Keratinocyte (primary cell): ENCODE results near the gene GBP3. TPM values are rescaled to one million over a fixed set of nuclear protein-coding genes. Genes with fewer than 3 reads are reported as not detected.

ENCODE experiments used
- DNase-seq: peaks from one replicate; pipeline ENCODE4 v3.0.0-alpha.2; 2011; ENCODE audit warnings: low read depth, missing footprints, low spot score
- FAIRE-seq: peaks from 2 replicates; lab custom pipeline; 2011; peaks lifted over from hg19 to GRCh38; lab: Jason Lieb, UNC
- H2AFZ ChIP-seq: 2 replicates; pipeline ENCODE4 v1.6.0; 2012; ENCODE audit warnings: low read length, control low read depth, inconsistent platforms; ENCODE audit not compliant: control insufficient read depth
- H3K27ac ChIP-seq: 2 replicates; pipeline ENCODE4 v1.5.1; 2011; ENCODE audit warnings: low read length; ENCODE audit not compliant: control insufficient read depth, insufficient read depth
- H3K27me3 ChIP-seq: 3 replicates; pipeline ENCODE4 v1.6.0; 2011; ENCODE audit warnings: low read length; ENCODE audit not compliant: control insufficient read depth, insufficient read depth; ENCODE audit errors: extremely low read depth
- H3K36me3 ChIP-seq, 2 experiments: 2 replicates in 1 of 2; 3 replicates in 1 of 2; pipeline ENCODE4 v1.5.1; 2011; ENCODE audit warnings: low read length in 2 of 2, mild to moderate bottlenecking in 1 of 2; ENCODE audit not compliant: control insufficient read depth in 2 of 2, insufficient read depth in 2 of 2; ENCODE audit errors: extremely low read depth in 1 of 2
- H3K4me1 ChIP-seq: 3 replicates; pipeline ENCODE4 v1.5.1; 2011; ENCODE audit warnings: low read length; ENCODE audit not compliant: control insufficient read depth, insufficient read depth; ENCODE audit errors: extremely low read depth
- H3K4me2 ChIP-seq: 3 replicates; pipeline ENCODE4 v1.6.0; 2011; ENCODE audit warnings: low read depth, low read length; ENCODE audit not compliant: control insufficient read depth, insufficient read depth; ENCODE audit errors: extremely low read depth
- H3K4me3 ChIP-seq, 3 experiments: fragments of 200-600 bp in 1 of 3; sonication (generic) in 1 of 3; 2 replicates in 2 of 3; 3 replicates in 1 of 3; pipeline ENCODE4 v1.5.1; 2011 to 2016; ENCODE audit warnings: low read length in 3 of 3, mild to moderate bottlenecking in 3 of 3, control low read depth in 2 of 3, inconsistent platforms in 1 of 3, low read depth in 1 of 3, mixed read lengths in 1 of 3, mixed run types in 1 of 3, moderate library complexity in 1 of 3; ENCODE audit not compliant: control insufficient read depth in 2 of 3, insufficient read depth in 2 of 3; ENCODE audit errors: extremely low read depth in 1 of 3
- H3K79me2 ChIP-seq: 2 replicates; pipeline ENCODE4 v1.6.0; 2012; ENCODE audit warnings: low read length; ENCODE audit not compliant: control insufficient read depth, insufficient read depth
- H3K9ac ChIP-seq: 3 replicates; pipeline ENCODE4 v1.6.0; 2011; ENCODE audit warnings: low read length; ENCODE audit not compliant: control insufficient read depth, insufficient read depth; ENCODE audit errors: extremely low read depth
- H3K9me1 ChIP-seq: 3 replicates; pipeline ENCODE4 v1.6.0; 2011; ENCODE audit warnings: low read length; ENCODE audit not compliant: control insufficient read depth, insufficient read depth; ENCODE audit errors: extremely low read depth
- H3K9me3 ChIP-seq: 2 replicates; pipeline ENCODE4 v1.5.1; 2012; ENCODE audit warnings: low read depth, low read length; ENCODE audit not compliant: control insufficient read depth
- H4K20me1 ChIP-seq: 3 replicates; pipeline ENCODE4 v1.6.0; 2011; ENCODE audit warnings: low read length; ENCODE audit not compliant: control insufficient read depth, insufficient read depth; ENCODE audit errors: extremely low read depth
- CTCF ChIP-seq, 3 experiments: IDR thresholded peaks in 1 of 3; conservative IDR thresholded peaks in 1 of 3; optimal IDR thresholded peaks in 1 of 3; 2 replicates in 2 of 3; 3 replicates in 1 of 3; pipeline versions ENCODE3 to v1.5.1; 2011; ENCODE audit warnings: low read length in 3 of 3, mild to moderate bottlenecking in 3 of 3, moderate library complexity in 2 of 3, control low read depth in 1 of 3, inconsistent platforms in 1 of 3; ENCODE audit not compliant: insufficient read depth in 2 of 3; ENCODE audit errors: extremely low read depth in 1 of 3
- EZH2 ChIP-seq: IDR thresholded peaks from one replicate; pipeline ENCODE4 v1.6.1; 2012; ENCODE audit warnings: inconsistent platforms, mild to moderate bottlenecking, low read length, moderate library complexity
- dilution Hi-C: fragments of 300-500 bp; cut with MboI; formaldehyde crosslinking; loops from one replicate; pipeline ENCODE4 v1.7.0; 2020; ENCODE audit warnings: low sequenced_read_pairs; ENCODE audit not compliant: extremely low pct_ligation_motif_present
- polyA plus RNA-seq, 5 experiments: library from polyadenylated mRNA; depleted of rRNA in 3 of 5; stranded (reverse) in 3 of 5; stranded (forward) in 1 of 5; unstranded in 1 of 5; fragments of >200 nt; gene quantifications; 1 replicate in 1 of 5; 2 replicates in 3 of 5; 3 replicates in 1 of 5; pipeline versions ENCODE4 v1.2.1 to v1.2.3, GENCODE V29; 2011 to 2012; ENCODE audit warnings: missing spikeins in 2 of 5, low read depth in 1 of 5, low replicate concordance in 1 of 5

The GBP3 gene
- polyA plus RNA-seq, 1 donor (not counting 4 experiments of a cell fraction or from before 2014, with no cell fraction given), result 42.6 TPM

- Histone ChIP-seq H2AFZ (no peak overlapping the region), H3K4me3 (no peak overlapping the region), H3K79me2 (peaks cover 39% of the 10 kb centered on the region)
Measured at GRCh38 chr1:88990426-88990825, 32.2 kb downstream of the GBP3 start.

GRCh38 chr1:88985692-88986091 lies 37.0 kb downstream of the GBP3 start:
- Histone ChIP-seq H3K36me3 (peaks cover 4 to 11% of the 10 kb centered on the region in 2 experiments), H2AFZ (no peak overlapping the region), H3K27me3 (no peaks in the 10 kb centered on the region), H3K4me2 (peak overlapping the region; percentile 79), H3K9me1 (no peaks in the 10 kb centered on the region), H3K9me3 (no peaks in the 10 kb centered on the region), H3K79me2 (peaks cover 54% of the 10 kb centered on the region), H4K20me1 (no peaks in the 10 kb centered on the region), H3K27ac (peak overlapping the region; percentile 92), H3K4me3 (peak overlapping the region in 1 of 3 experiments; percentile 23), H3K9ac (peak overlapping the region; percentile 61), H3K4me1 (peaks cover 33% of the 10 kb centered on the region)
- FAIRE-seq (no peak), DNase-seq (no peak)
- TF ChIP-seq CTCF (optimal IDR thresholded peaks at IDR 0.05 in 1 of 3, IDR thresholded peaks at IDR 0.05 in 1 of 3, conservative IDR thresholded peaks at IDR 0.05 in 1 of 3; ENCODE audit: extremely low read depth in 1 of 3, insufficient read depth in 2 of 3, low read length in 3 of 3) (no peak), EZH2 (no peak)
- dilution Hi-C loops, result no loop called here

More at GRCh38 chr1:88990426-88990825, 32.2 kb downstream of the GBP3 start:
- Histone ChIP-seq H3K4me1 (peaks cover 35% of the 10 kb centered on the region), H4K20me1 (no peaks in the 10 kb centered on the region), H3K27me3 (no peaks in the 10 kb centered on the region), H3K9me3 (no peaks in the 10 kb centered on the region), H3K4me2 (peak overlapping the region; percentile 38), H3K36me3 (peaks cover 2 to 11% of the 10 kb centered on the region in 2 experiments), H3K9ac (no peak overlapping the region), H3K27ac (no peak overlapping the region), H3K9me1 (no peaks in the 10 kb centered on the region)
- DNase-seq, result no peak
- no peak for TF ChIP-seq EZH2
- TF ChIP-seq CTCF (optimal IDR thresholded peaks at IDR 0.05 in 1 of 3, IDR thresholded peaks at IDR 0.05 in 1 of 3, conservative IDR thresholded peaks at IDR 0.05 in 1 of 3; ENCODE audit: extremely low read depth in 1 of 3, insufficient read depth in 2 of 3, low read length in 3 of 3), result no peak
- no peak for FAIRE-seq
- dilution Hi-C loops, result no loop called here
